HG03442 (cell line): ENCODE results near the gene ASCC1.

Experiments
- ATAC-seq: cut with Tn5 transposase; IDR thresholded peaks from one replicate; pipeline ENCODE4 v1.9.1; 2021; ENCODE audit warnings: mild to moderate bottlenecking, moderate library complexity; ENCODE audit not compliant: unreplicated experiment

Gene ASCC1

DNA sequence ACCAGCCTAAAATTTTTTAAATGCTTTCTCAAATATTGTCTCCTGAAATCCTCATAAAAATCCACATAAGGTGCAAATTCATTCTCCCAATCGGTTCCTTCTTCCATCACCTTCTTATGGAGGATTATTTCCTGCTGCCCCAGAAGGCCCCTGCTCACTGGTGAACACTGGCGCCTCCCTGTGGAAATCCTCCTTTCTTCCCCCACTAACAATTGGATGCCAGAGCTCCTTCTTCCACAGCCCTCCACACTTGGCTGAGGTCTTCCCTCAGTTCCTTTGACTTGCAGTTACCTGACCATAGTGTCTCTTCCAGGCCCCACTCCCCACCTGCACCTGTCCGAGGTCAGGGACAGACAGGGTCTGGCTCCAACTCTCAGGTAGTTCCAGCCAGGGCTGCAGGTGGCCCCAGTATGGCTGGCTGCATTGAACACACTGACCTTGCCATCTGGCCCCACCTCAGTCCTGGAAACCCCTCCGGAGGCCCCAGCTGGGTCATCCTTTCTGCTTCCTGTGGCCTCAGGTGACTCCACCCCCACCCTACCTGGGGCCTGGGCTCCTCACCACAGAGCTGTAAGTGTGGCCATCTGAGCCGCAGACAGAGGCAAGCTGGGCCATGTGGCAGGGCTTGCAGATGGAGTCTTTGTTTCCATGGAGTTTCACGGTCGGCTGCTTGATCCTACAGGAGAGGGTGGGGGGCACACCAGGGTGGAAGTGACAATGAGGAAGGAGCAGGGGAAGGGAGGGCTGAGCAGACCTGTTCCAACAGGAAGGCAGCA is 146.1 kb downstream of the ASCC1 start:
- ATAC-seq, result no peak

DNA sequence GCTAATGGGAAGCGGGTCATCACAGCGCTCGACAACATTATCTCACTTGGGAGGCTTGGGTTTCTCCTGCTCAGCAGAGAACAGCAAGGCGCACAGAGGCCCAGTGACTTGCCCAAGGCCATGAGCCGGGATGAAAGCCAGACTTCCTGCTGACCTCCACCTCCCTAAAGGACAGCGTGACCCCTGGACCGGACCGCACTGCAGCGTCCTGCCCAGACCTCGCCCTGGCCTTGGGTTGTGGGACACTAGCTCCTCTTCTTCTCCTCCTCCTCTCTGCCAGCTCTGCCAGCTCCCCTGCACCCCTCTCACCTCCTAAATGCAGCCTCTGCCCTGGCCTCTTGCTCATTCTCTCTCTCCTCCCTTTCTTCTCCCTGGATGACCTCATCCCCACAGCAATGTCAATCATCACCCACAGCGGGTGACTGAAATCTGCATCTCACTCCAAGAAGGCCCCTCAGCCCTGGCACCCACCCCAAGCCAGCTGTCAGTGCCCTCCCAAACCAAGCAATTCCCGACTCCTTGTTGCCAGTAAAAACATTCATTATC is 147.1 kb downstream of the ASCC1 start:
- ATAC-seq, result no peak

GRCh38 chr10:72068126-72068765 is 147.8 kb downstream of the ASCC1 start:
- no peak for ATAC-seq

DNA sequence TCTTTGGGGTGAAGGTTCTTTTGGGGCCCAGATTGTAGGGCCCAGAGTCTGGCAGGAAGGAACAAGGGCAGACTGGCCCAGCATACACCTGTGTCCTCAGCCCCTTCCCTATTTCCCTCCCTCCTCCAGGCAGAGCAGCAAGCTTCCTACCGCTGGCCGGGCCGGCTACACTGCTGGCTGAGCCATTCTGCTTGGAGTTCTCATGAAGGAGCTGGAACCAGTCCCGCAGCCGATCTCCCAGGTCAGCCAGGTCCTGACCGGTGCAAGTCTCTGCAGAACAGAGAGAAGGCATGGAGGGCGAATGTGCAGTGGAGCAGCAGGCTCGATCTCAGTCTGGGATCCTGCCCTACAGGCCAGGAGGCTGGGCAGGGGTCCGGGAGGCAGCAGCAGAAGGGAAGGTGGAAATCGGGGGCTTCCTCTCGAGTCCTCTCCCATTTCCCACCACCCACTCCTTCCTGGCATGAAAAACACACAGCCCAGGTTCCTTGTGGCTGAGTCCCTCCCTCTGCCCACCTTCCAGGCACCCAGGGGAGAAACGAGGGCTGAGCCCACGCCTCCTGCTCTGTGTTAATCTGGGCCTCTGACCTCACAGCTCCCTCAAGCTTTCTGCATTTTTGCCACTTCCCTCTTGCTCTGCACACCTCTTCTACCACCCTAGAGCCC is 148.5 kb downstream of the ASCC1 start:
- ATAC-seq, result no peak

DNA sequence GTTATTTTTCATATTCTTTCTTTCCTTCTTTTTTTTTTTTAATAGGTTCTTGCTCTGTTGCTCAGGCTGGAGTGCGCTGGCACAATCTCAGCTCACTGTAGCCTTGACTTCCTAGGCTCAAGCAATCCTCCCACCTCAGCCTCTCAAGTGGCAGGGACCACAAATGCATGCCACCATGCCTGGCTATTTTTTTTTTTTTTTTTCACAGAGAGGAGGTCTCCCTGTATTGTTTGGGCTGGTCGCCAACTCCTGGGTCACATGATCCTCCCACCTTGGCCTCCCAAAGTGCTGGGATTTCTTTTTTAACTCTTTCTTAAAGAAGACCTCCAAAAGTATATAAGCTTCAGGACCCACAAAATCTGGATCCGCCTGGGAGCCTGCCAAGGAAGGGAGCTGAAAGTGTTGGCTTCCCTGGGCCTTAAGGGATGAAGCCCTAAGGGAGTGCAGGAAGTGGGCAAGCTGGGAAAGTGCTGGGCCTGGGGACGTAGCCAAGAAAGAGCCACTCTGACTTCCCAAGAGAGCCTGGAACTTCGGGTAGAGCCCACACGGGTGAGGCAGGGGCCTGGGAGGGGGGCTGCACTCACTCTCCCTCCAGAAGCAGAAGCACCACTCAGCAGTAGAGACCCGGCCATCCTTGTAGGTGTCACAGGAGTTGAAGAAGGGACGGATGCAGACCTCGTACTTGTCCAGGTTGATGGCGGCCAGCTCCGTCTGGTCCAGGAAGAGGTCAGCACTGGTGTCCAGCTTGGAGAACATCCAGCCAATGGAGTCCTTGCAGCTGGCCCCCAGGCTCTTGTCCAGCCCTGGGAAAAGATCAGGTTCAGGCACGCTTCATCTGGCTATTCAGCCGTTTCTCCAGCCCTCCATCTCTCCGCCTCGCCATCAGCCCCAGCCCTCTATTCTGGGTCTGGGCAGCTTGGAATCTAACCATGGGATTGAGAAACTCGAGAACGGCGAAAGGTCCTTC is 149.5 kb downstream of the ASCC1 start:
- no peak for ATAC-seq

GRCh38 chr10:72065439-72066025 is 150.5 kb downstream of the ASCC1 start:
- no peak for ATAC-seq

- no peak for ATAC-seq
These were observed 152.2 kb downstream of the ASCC1 start for GRCh38 chr10:72063703-72064391.

DNA sequence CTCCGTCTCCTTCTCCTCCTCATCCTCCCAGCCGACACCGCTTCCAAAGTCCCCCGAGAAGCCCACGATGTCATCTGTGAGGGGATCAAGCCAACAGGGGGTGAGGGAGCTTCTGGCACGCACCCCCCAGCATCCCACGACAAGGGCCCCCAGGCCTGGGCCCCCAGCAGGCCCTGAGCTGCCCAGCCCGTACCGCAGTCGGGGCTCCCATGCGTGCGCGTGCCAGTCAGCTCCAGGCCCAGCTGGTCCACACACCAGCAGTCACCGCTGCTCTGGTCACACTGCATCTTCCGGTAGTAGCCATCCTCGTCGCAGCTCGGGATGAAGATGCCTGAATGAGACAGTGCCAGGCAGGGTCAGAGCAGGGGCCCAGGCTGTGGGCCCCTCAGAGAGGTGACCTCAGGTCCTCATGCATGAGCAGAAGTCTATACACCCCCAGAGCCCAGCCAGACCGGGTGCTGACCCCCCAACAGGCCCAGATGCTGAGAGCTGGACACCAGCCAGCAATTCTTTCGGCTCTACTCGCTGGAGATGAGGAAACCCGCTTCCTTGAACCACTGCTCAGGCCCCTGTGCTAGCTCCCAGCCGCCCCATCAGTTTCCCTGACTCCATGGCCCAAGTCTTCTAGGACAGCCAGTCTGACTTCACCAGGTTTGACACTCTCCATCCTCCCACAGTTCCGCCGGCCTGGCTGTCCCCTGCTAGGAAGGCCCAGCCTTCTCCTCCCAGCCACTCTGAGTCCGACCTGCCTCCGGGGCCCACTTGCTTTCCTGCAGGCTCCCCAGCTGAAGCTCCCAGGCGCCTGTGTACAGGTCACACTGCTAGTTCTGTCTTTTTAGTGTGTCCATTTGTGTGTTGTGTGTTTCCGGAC is 153.0 kb downstream of the ASCC1 start:
- ATAC-seq, result no peak

GRCh38 chr10:72062382-72062781 is 153.7 kb downstream of the ASCC1 start:
- ATAC-seq, result no peak

GRCh38 chr10:72061930-72062329 is 154.1 kb downstream of the ASCC1 start:
- ATAC-seq, result no peak

GRCh38 chr10:72061491-72061890 is 154.6 kb downstream of the ASCC1 start:
- no peak for ATAC-seq

- ATAC-seq, result no peak
These were observed 155.9 kb downstream of the ASCC1 start for GRCh38 chr10:72059843-72060822.

GRCh38 chr10:72058989-72059842 is 156.9 kb downstream of the ASCC1 start:
- no peak for ATAC-seq

GRCh38 chr10:72058347-72058898 is 157.7 kb downstream of the ASCC1 start:
- ATAC-seq, result no peak

DNA sequence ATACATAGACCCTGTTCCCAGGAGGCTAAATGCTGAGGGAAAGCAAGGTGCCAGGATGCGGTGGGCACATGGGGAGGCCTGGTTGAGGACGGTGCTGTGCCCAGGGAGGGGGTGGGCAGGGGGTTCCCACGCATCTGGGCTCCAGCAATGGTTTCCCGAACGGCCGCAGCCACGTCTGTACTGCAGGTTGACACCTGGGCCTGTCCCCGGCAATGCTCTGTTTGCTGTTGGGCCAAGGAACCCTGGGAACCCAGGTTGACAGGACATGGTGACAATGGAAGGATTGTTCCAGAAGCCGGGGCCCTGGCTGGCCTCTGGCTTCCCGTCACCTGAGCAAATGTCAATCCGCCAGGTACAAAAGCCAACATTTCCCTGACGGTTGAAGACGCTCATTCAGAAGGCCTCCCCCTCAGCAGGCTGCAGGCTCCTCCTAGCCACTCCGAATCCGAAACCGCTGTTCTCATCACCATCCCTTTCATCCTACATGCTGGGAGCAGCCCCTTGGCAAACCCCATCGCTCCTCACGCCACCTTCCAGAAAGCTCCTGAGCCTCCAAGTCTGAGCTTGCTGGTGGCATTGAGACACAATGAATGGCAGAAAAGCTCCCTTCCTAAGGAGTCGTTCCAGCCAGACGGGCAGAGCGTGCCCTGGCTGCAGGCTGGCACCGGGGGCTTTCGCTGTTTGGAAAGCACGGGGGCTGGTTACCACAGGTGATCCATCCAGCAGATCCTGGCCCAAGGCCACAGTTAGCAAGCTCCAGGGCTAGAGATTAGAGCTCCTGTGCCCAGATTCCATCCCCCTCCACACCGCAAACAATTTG is 158.9 kb downstream of the ASCC1 start:
- ATAC-seq, result no peak
